K562 (cell line): Measurements from ENCODE around the gene CD300C.

Experiments used
- ARNT ChIP-seq, 2 experiments: fragments of 450-650 bp; IDR thresholded peaks; 2 replicates each; pipeline ENCODE4 v1.6.1; 2016; ENCODE audit warnings: mild to moderate bottlenecking in 1 of 2
- CHAMP1 ChIP-seq: fragments of 450-650 bp; IDR thresholded peaks from 2 replicates; pipeline ENCODE4 v1.6.1; 2016; ENCODE audit warnings: mild to moderate bottlenecking
- EZH2 ChIP-seq: IDR thresholded peaks from 2 replicates; pipeline ENCODE4 v1.6.1; 2012; ENCODE audit warnings: low read depth, mild to moderate bottlenecking, inconsistent platforms, low read length, borderline replicate concordance
- HNRNPH1 ChIP-seq: fragments of 200-400 bp; formaldehyde crosslinking; optimal IDR thresholded peaks from 2 replicates; pipeline ENCODE3; 2017; ENCODE audit warnings: low read depth, mild to moderate bottlenecking, low read length, moderate library complexity
- IRF2 ChIP-seq: sonication (generic); formaldehyde crosslinking; IDR thresholded peaks from 2 replicates; pipeline ENCODE4 v1.8.1; 2022; ENCODE audit warnings: mild to moderate bottlenecking, missing genetic modification reagents
- JUND ChIP-seq, 2 experiments: IDR thresholded peaks; 2 replicates in 1 of 2; 3 replicates in 1 of 2; pipeline ENCODE4 v1.6.1; 2011; ENCODE audit warnings: borderline replicate concordance in 2 of 2, low read depth in 2 of 2, low read length in 2 of 2, improper control_type of control experiment in 1 of 2, missing biosample characterization in 1 of 2, missing genetic modification characterization in 1 of 2, missing genetic modification reagents in 1 of 2
- MAZ ChIP-seq, 2 experiments: fragments of 450-650 bp in 1 of 2; sonication (generic) in 1 of 2; formaldehyde crosslinking; IDR thresholded peaks in 1 of 2; conservative IDR thresholded peaks in 1 of 2; 2 replicates each; pipeline versions ENCODE4 v1.4.0 to v1.5.0; 2020; ENCODE audit warnings: mild to moderate bottlenecking in 1 of 2, missing genetic modification reagents in 1 of 2
- NFE2L1 ChIP-seq: fragments of 450-650 bp; IDR thresholded peaks from 2 replicates; pipeline ENCODE4 v1.6.1; 2016; ENCODE audit warnings: missing genetic modification characterization, low read depth, mild to moderate bottlenecking, missing compliant biosample characterization, moderate library complexity, borderline replicate concordance
- PATZ1 ChIP-seq: fragments of 250-450 bp; sonication (Bioruptor Pico); IDR thresholded peaks from 2 replicates; pipeline ENCODE4 v1.5.0; 2020; ENCODE audit warnings: mild to moderate bottlenecking, borderline replicate concordance
- POLR2A ChIP-seq: fragments of 450-650 bp; conservative IDR thresholded peaks from 2 replicates; pipeline ENCODE4 v1.6.1; 2016
- SPI1 ChIP-seq: IDR thresholded peaks from 2 replicates; pipeline ENCODE4 v1.6.1; 2011; ENCODE audit warnings: low read depth, low read length, control low read depth, borderline replicate concordance
- ZNF407 ChIP-seq: fragments of 450-650 bp; IDR thresholded peaks from 2 replicates; pipeline ENCODE4 v1.6.1; 2016; ENCODE audit warnings: low read depth

GRCh38 chr17:74499992-74500391 lies 45.9 kb downstream of the CD300C start:
- no peak for TF ChIP-seq IRF2 (CRISPR knock-in tag)
- no peak for TF ChIP-seq CHAMP1
- TF ChIP-seq EZH2 = no peak
- no peak for TF ChIP-seq MAZ (CRISPR knock-in tag; conservative IDR thresholded peaks at IDR 0.05 in 1 of 2, IDR thresholded peaks at IDR 0.05 in 1 of 2)
- TF ChIP-seq ZNF407 = no peak
- TF ChIP-seq ARNT (IDR thresholded peaks at IDR 0.05) = no peak
- no peak for TF ChIP-seq POLR2A
- TF ChIP-seq SPI1 = no peak
- no peak for TF ChIP-seq JUND (IDR thresholded peaks at IDR 0.05; ENCODE audit: borderline replicate concordance, low read depth, low read length)
- no peak for TF ChIP-seq JUND (tag; IDR thresholded peaks at IDR 0.05; ENCODE audit: borderline replicate concordance, low read depth, low read length)
- no peak for TF ChIP-seq PATZ1
- no peak for TF ChIP-seq HNRNPH1
- no peak for TF ChIP-seq NFE2L1
